GM12878 (cell line): ENCODE results near the gene LRP1B. TPM values are rescaled to one million over a fixed set of nuclear protein-coding genes. Genes with fewer than 3 reads are reported as not detected.

ENCODE experiments used
- ATAC-seq: fragments of 200-7000 bp; cut with Tn5 transposase; 3 replicates; pipeline ENCODE4 v1.9.1; 2020; ENCODE audit warnings: mild to moderate bottlenecking, moderate library complexity
- BruUV-seq: library from RNA; stranded (reverse); fragments of 400-500 nt; replicated peaks from 2 replicates; lab custom pipeline; 2021; lab: Mats Ljungman, UMichigan
- CTCF ChIA-PET: fragments of 300-600 bp; sonication (Branson Sonifier 250); formaldehyde crosslinking; extraction: SDS; loops from one replicate; lab custom pipeline; 2021; ENCODE audit warnings: inconsistent platforms; lab: Yijun Ruan, JAX
- POLR2A ChIA-PET: fragments of 350-600 bp; formaldehyde crosslinking; extraction: SDS; loops from one replicate; lab custom pipeline; 2021; ENCODE audit warnings: inconsistent platforms; lab: Charles Lee
- RAD21 ChIA-PET: fragments of 300-600 bp; sonication (Branson Sonifier 250); formaldehyde crosslinking; loops from one replicate; lab custom pipeline; 2023; ENCODE audit warnings: antibody characterized with exemption; ENCODE audit not compliant: unreplicated experiment; lab: Charles Lee
- SMC1A ChIA-PET: fragments of 300-600 bp; sonication (Branson Sonifier 250); formaldehyde crosslinking; loops from one replicate; lab custom pipeline; 2023; ENCODE audit not compliant: unreplicated experiment, uncharacterized antibody; lab: Charles Lee
- DNase-seq: peaks from one replicate; pipeline ENCODE4 v3.0.0-alpha.2; 2011; ENCODE audit warnings: low read depth, low spot score
- FAIRE-seq: peaks from 3 replicates; lab custom pipeline; 2011; peaks lifted over from hg19 to GRCh38; lab: Jason Lieb, UNC
- H2AFZ ChIP-seq: 2 replicates; pipeline ENCODE4 v1.6.0; 2011; ENCODE audit warnings: low read depth, low read length, control low read depth; ENCODE audit not compliant: control insufficient read depth
- H3K27ac ChIP-seq: 2 replicates; pipeline ENCODE4 v1.5.1; 2011; ENCODE audit warnings: control low read depth; ENCODE audit not compliant: control insufficient read depth, insufficient read depth
- H3K27me3 ChIP-seq, 2 experiments: replicated peaks in 1 of 2; 2 replicates each; pipeline versions ENCODE4 v1.6.0 to v1.6.1; 2011; ENCODE audit warnings: low read length in 1 of 2; ENCODE audit not compliant: control insufficient read depth in 2 of 2, insufficient read depth in 2 of 2
- H3K36me3 ChIP-seq, 2 experiments: 2 replicates each; pipeline ENCODE4 v1.5.1; 2011; ENCODE audit warnings: low read length in 1 of 2; ENCODE audit not compliant: control insufficient read depth in 2 of 2, insufficient read depth in 2 of 2
- H3K4me1 ChIP-seq: 2 replicates; pipeline ENCODE4 v1.6.1; 2011; ENCODE audit warnings: mild to moderate bottlenecking, low read length, moderate library complexity, mixed read lengths; ENCODE audit not compliant: control insufficient read depth, insufficient read depth
- H3K4me2 ChIP-seq: 2 replicates; pipeline ENCODE4 v1.6.0; 2011; ENCODE audit warnings: control low read depth; ENCODE audit not compliant: control insufficient read depth, insufficient read depth
- H3K4me3 ChIP-seq: fragments of 200-600 bp; sonication (generic); 2 replicates; pipeline ENCODE4 v1.5.1; 2016
- H3K79me2 ChIP-seq: 2 replicates; pipeline ENCODE4 v1.6.0; 2011; ENCODE audit warnings: low read length; ENCODE audit not compliant: control insufficient read depth, insufficient read depth
- H3K9ac ChIP-seq: 2 replicates; pipeline ENCODE4 v1.8.0; 2011; ENCODE audit warnings: low read length, control low read depth, mixed read lengths; ENCODE audit not compliant: control insufficient read depth, insufficient read depth
- H3K9me3 ChIP-seq: replicated peaks from 3 replicates; pipeline ENCODE4 v1.5.1; 2011; ENCODE audit warnings: mild to moderate bottlenecking, low read length; ENCODE audit not compliant: control insufficient read depth, insufficient read depth
- H4K20me1 ChIP-seq: 2 replicates; pipeline ENCODE4 v1.6.0; 2011; ENCODE audit not compliant: control insufficient read depth, insufficient read depth
- JUNB ChIP-seq: IDR thresholded peaks from 2 replicates; pipeline ENCODE4 v1.6.1; 2016; ENCODE audit warnings: antibody characterized with exemption, mild to moderate bottlenecking
- RAD51 ChIP-seq: fragments of 450-650 bp; IDR thresholded peaks from 2 replicates; pipeline ENCODE4 v1.6.1; 2016; ENCODE audit warnings: moderate library complexity, mild to moderate bottlenecking, inconsistent platforms
- ZBTB40 ChIP-seq: fragments of 450-650 bp; IDR thresholded peaks from 2 replicates; pipeline ENCODE4 v1.6.1; 2016; ENCODE audit warnings: mild to moderate bottlenecking, moderate library complexity, borderline replicate concordance
- ZZZ3 ChIP-seq: IDR thresholded peaks from 2 replicates; pipeline ENCODE4 v1.6.1; 2011; ENCODE audit warnings: low read depth; ENCODE audit not compliant: control insufficient read depth, insufficient read length
- WGBS: methylation state at CpG from one replicate; pipeline ENCODE4 v1.1.6; 2016; ENCODE audit warnings: low lambda C conversion rate; ENCODE audit not compliant: insufficient replicate concordance, insufficient coverage; ENCODE audit errors: missing lambda C conversion rate; 5-methylcytosine and 5-hydroxymethylcytosine counted together
- in situ Hi-C: fragments of 300-500 bp; cut with MboI; formaldehyde crosslinking; loops from 9 replicates; pipeline ENCODE4 v1.14.3; 2018; ENCODE audit warnings: mixed read lengths
- intact Hi-C: fragments of 100-400 bp; cut with micrococcal nuclease; formaldehyde crosslinking; loops from one replicate; pipeline ENCODE4 v1.14.2; 2022; ENCODE audit not compliant: unreplicated experiment
- polyA plus RNA-seq, 11 experiments: library from polyadenylated mRNA; depleted of rRNA in 4 of 11; unstranded in 6 of 11; stranded (reverse) in 5 of 11; fragments of >200 nt; fragmentation: Nextera tagmentation in 4 of 11; fragmentation: Illumina TruSeq in 1 of 11; extraction: Ambion mirVana in 4 of 11; extraction: Trizol in 1 of 11; gene quantifications; 1 replicate in 1 of 11; 2 replicates in 10 of 11; pipeline versions ENCODE4 v1.2.1 to v1.2.3, GENCODE V29; 2011 to 2016; ENCODE audit warnings: inconsistent platforms in 2 of 11, missing spikeins in 2 of 11, low read depth in 1 of 11
- total RNA-seq, 4 experiments: library from RNA; depleted of rRNA in 3 of 4; stranded (reverse); fragments of >200 nt in 3 of 4; fragmentation: Illumina TruSeq in 1 of 4; extraction: Trizol in 1 of 4; gene quantifications; 2 replicates each; pipeline versions ENCODE4 v1.2.1 to v1.2.3, GENCODE V29; 2013 to 2021
- TF ChIP-seq, protein P1 (sequence below): fragments of 450-650 bp; IDR thresholded peaks from 2 replicates; pipeline ENCODE4 v1.6.1; 2017; ENCODE audit warnings: antibody characterized with exemption, mild to moderate bottlenecking, moderate library complexity
- TF ChIP-seq, protein P2 (sequence below): fragments of 150-350 bp; IDR thresholded peaks from 2 replicates; pipeline ENCODE4 v1.6.1; 2014; ENCODE audit warnings: mild to moderate bottlenecking, low read depth, low read length

LRP1B gene
- total and polyA plus RNA-seq, 10 of the 15 experiments (the other 5 are each of a cell fraction or from before 2014, with no cell fraction given) = under 0.01 to 0.06 (median 0.03) TPM; not detected in 5

DNA sequence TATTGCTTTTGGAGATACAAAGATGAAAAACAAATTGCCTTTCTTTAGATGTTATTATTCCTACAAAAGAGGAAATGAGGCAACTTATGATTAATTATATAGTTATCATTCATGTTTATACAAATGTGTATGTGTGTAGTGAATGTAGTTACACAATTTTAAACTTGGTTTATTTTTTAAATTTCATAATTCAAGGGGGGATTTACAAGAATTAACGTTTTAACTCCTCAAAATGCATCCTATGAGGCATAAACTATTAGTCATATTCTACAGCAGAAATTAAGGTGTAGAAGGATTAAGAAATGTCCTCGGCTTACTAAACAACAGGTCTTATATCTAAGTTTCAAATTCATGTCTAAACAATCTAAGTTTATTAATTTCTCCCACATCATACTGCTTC is 1545.8 kb downstream of the LRP1B start:
- Histone ChIP-seq H2AFZ (no peak overlapping the region), H3K9me3 (no peaks in the 10 kb centered on the region), H3K4me1 (no peaks in the 10 kb centered on the region), H3K36me3 (no peaks in the 10 kb centered on the region), H3K27me3 (no peaks in the 10 kb centered on the region), H3K79me2 (no peaks in the 10 kb centered on the region), H4K20me1 (no peaks in the 10 kb centered on the region), H3K9ac (no peak overlapping the region), H3K27ac (no peak overlapping the region), H3K4me3 (no peak overlapping the region), H3K4me2 (no peak overlapping the region)
- no TSS peak for BruUV-seq
- no peak for DNase-seq
- TF ChIP-seq ZBTB40 = no peak
- in situ Hi-C loops = loop anchor here (10.0 kb wide), 1 partner anchor 280 kb away; no protein-coding TSS in a partner anchor
- CTCF ChIA-PET = interaction anchor here (1.5 to 4.1 kb wide), 2 partner anchors 123 to 278 kb away, joined by 3 to 48 read pairs; no protein-coding TSS in a partner anchor
- FAIRE-seq = no peak
- RAD21 ChIA-PET = no interaction called here
- no peak for ATAC-seq
- POLR2A ChIA-PET = no interaction called here
- intact Hi-C loops = no loop called here
- WGBS = 2% methylated on average over 2 of the region's 2 CpGs
- SMC1A ChIA-PET = interaction anchor here (1.2 to 1.4 kb wide), 2 partner anchors 10 to 11 kb away, joined by 4 to 5 read pairs; no protein-coding TSS in a partner anchor

DNA sequence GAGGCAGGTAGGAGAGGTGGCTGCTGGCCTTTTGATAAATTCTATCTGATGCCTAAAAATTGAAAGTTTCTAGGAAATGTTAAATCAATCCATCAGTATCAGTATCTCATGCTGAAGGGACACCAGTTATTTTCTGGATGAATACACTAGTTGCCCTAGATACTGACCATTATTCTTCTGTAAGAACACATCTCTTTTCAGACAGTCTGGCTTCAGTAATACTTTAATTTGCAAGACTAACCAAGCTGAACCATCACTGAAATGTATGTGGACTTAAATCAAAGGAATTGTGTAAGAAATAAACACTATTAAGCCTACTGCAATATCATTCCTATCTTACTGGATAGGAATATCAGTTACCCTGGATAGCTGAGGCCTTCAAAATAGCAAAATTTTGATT is 1546.3 kb downstream of the LRP1B start:
- RAD21 ChIA-PET = interaction anchor here (1.0 to 1.1 kb wide), 2 partner anchors 9 to 279 kb away, joined by 3 read pairs; no protein-coding TSS in a partner anchor
- FAIRE-seq = no peak
- TF ChIP-seq, protein P1, sequence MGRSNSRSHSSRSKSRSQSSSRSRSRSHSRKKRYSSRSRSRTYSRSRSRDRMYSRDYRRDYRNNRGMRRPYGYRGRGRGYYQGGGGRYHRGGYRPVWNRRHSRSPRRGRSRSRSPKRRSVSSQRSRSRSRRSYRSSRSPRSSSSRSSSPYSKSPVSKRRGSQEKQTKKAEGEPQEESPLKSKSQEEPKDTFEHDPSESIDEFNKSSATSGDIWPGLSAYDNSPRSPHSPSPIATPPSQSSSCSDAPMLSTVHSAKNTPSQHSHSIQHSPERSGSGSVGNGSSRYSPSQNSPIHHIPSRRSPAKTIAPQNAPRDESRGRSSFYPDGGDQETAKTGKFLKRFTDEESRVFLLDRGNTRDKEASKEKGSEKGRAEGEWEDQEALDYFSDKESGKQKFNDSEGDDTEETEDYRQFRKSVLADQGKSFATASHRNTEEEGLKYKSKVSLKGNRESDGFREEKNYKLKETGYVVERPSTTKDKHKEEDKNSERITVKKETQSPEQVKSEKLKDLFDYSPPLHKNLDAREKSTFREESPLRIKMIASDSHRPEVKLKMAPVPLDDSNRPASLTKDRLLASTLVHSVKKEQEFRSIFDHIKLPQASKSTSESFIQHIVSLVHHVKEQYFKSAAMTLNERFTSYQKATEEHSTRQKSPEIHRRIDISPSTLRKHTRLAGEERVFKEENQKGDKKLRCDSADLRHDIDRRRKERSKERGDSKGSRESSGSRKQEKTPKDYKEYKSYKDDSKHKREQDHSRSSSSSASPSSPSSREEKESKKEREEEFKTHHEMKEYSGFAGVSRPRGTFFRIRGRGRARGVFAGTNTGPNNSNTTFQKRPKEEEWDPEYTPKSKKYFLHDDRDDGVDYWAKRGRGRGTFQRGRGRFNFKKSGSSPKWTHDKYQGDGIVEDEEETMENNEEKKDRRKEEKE = no peak
- TF ChIP-seq JUNB = no peak
- TF ChIP-seq RAD51 = no peak
- no peak for TF ChIP-seq ZZZ3
- TF ChIP-seq, protein P2, sequence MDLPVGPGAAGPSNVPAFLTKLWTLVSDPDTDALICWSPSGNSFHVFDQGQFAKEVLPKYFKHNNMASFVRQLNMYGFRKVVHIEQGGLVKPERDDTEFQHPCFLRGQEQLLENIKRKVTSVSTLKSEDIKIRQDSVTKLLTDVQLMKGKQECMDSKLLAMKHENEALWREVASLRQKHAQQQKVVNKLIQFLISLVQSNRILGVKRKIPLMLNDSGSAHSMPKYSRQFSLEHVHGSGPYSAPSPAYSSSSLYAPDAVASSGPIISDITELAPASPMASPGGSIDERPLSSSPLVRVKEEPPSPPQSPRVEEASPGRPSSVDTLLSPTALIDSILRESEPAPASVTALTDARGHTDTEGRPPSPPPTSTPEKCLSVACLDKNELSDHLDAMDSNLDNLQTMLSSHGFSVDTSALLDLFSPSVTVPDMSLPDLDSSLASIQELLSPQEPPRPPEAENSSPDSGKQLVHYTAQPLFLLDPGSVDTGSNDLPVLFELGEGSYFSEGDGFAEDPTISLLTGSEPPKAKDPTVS = no peak

More for the DNA sequence above, 1546.3 kb downstream of the LRP1B start:
- Histone ChIP-seq H3K4me2 (no peak overlapping the region), H2AFZ (no peak overlapping the region), H3K4me1 (no peaks in the 10 kb centered on the region), H4K20me1 (no peaks in the 10 kb centered on the region), H3K27me3 (no peaks in the 10 kb centered on the region), H3K9ac (no peak overlapping the region), H3K79me2 (no peaks in the 10 kb centered on the region), H3K9me3 (no peaks in the 10 kb centered on the region), H3K27ac (no peak overlapping the region), H3K36me3 (no peaks in the 10 kb centered on the region), H3K4me3 (no peak overlapping the region)
- BruUV-seq = no TSS peak
- ATAC-seq (no peak), DNase-seq (no peak)
- in situ Hi-C loops = loop anchor here (10.0 kb wide), 1 partner anchor 280 kb away; no protein-coding TSS in a partner anchor
- SMC1A ChIA-PET = interaction anchor here (1.0 to 1.4 kb wide), 3 partner anchors 12 to 110 kb away, joined by 3 to 5 read pairs (median 3); no protein-coding TSS in a partner anchor
- POLR2A ChIA-PET = no interaction called here
- CTCF ChIA-PET = interaction anchor here (1.5 to 4.1 kb wide), 2 partner anchors 123 to 279 kb away, joined by 3 to 48 read pairs; no protein-coding TSS in a partner anchor
- intact Hi-C loops = no loop called here
